ENCODE measurements around the gene C12orf57.

C12orf57 gene

GRCh38 chr12:6936636-6937480 is 7.0 kb upstream of the C12orf57 start:
- in situ Hi-C loops (cut with HindIII; ENCODE audit: low pct_unique_long_range_greater_than_20kb, low sequenced_read_pairs): no loop called here
- DNase-seq (ENCODE audit: low read depth in 1 of 2, low spot score in 1 of 2): no peak
- no peak for TF ChIP-seq JUND (IDR thresholded peaks at IDR 0.05; ENCODE audit: low read depth)

- no peak for TF ChIP-seq JUND (IDR thresholded peaks at IDR 0.05; ENCODE audit: low read depth)
- in situ Hi-C loops (cut with HindIII; ENCODE audit: low pct_unique_long_range_greater_than_20kb, low sequenced_read_pairs): no loop called here
- DNase-seq (ENCODE audit: low read depth in 1 of 2, low spot score in 1 of 2): peak; percentile 36 to 90
Measured at GRCh38 chr12:6937481-6938352, 6.1 kb upstream of the C12orf57 start.

- no peak for TF ChIP-seq JUND (IDR thresholded peaks at IDR 0.05; ENCODE audit: low read depth)
- in situ Hi-C loops (cut with HindIII; ENCODE audit: low pct_unique_long_range_greater_than_20kb, low sequenced_read_pairs): no loop called here
- DNase-seq (ENCODE audit: low read depth in 1 of 2, low spot score in 1 of 2): no peak
Measured at GRCh38 chr12:6938353-6939190, 5.2 kb upstream of the C12orf57 start.

- no peak for DNase-seq (ENCODE audit: low read depth in 1 of 2, low spot score in 1 of 2)
- TF ChIP-seq JUND (IDR thresholded peaks at IDR 0.05; ENCODE audit: low read depth): no peak
- in situ Hi-C loops (cut with HindIII; ENCODE audit: low pct_unique_long_range_greater_than_20kb, low sequenced_read_pairs): no loop called here
Measured at GRCh38 chr12:6939191-6939540, 4.7 kb upstream of the C12orf57 start.

- in situ Hi-C loops (cut with HindIII; ENCODE audit: low pct_unique_long_range_greater_than_20kb, low sequenced_read_pairs): no loop called here
- TF ChIP-seq JUND (IDR thresholded peaks at IDR 0.05; ENCODE audit: low read depth): no peak
- DNase-seq (ENCODE audit: low read depth in 1 of 2, low spot score in 1 of 2): no peak
Measured at GRCh38 chr12:6941267-6941666, 2.6 kb upstream of the C12orf57 start.

- in situ Hi-C loops (cut with HindIII; ENCODE audit: low pct_unique_long_range_greater_than_20kb, low sequenced_read_pairs): no loop called here
- no peak for TF ChIP-seq JUND (IDR thresholded peaks at IDR 0.05; ENCODE audit: low read depth)
- no peak for DNase-seq (ENCODE audit: low read depth in 1 of 2, low spot score in 1 of 2)
Measured at GRCh38 chr12:6941782-6942181, 2.0 kb upstream of the C12orf57 start.

GRCh38 chr12:6942331-6942665 is 1.5 kb upstream of the C12orf57 start:
- no peak for TF ChIP-seq JUND (IDR thresholded peaks at IDR 0.05; ENCODE audit: low read depth)
- DNase-seq (ENCODE audit: low read depth in 1 of 2, low spot score in 1 of 2): no peak
- in situ Hi-C loops (cut with HindIII; ENCODE audit: low pct_unique_long_range_greater_than_20kb, low sequenced_read_pairs): no loop called here

GRCh38 chr12:6943389-6943721 is 467 bp upstream of the C12orf57 start:
- in situ Hi-C loops (cut with HindIII; ENCODE audit: low pct_unique_long_range_greater_than_20kb, low sequenced_read_pairs): no loop called here

GRCh38 chr12:6944381-6945186 is 762 bp downstream of the C12orf57 start:
- in situ Hi-C loops (cut with HindIII; ENCODE audit: low pct_unique_long_range_greater_than_20kb, low sequenced_read_pairs): no loop called here
- TF ChIP-seq JUND (IDR thresholded peaks at IDR 0.05; ENCODE audit: low read depth): no peak
- DNase-seq (ENCODE audit: low read depth in 1 of 2, low spot score in 1 of 2): peak in 1 of 2 experiments; percentile 86

More at GRCh38 chr12:6943389-6943721, 467 bp upstream of the C12orf57 start:
- peak; percentile 73 to 85 for DNase-seq (ENCODE audit: low read depth in 1 of 2, low spot score in 1 of 2)
- TF ChIP-seq JUND (IDR thresholded peaks at IDR 0.05; ENCODE audit: low read depth): no peak

GRCh38 chr12:6945613-6946012 is 1.8 kb downstream of the C12orf57 start:
- DNase-seq (ENCODE audit: low read depth in 1 of 2, low spot score in 1 of 2): no peak
- in situ Hi-C loops (cut with HindIII; ENCODE audit: low pct_unique_long_range_greater_than_20kb, low sequenced_read_pairs): no loop called here
- no peak for TF ChIP-seq JUND (IDR thresholded peaks at IDR 0.05; ENCODE audit: low read depth)

GRCh38 chr12:6946033-6946919 is 2.5 kb downstream of the C12orf57 start:
- TF ChIP-seq JUND (IDR thresholded peaks at IDR 0.05; ENCODE audit: low read depth): no peak
- peak; percentile 61 to 93 for DNase-seq (ENCODE audit: low read depth in 1 of 2, low spot score in 1 of 2)
- in situ Hi-C loops (cut with HindIII; ENCODE audit: low pct_unique_long_range_greater_than_20kb, low sequenced_read_pairs): no loop called here

All from T47D (cell line).